Natural killer cell (primary cell): ENCODE measurements around the gene INTS13. TPM values are rescaled to one million over a fixed set of nuclear protein-coding genes. Genes with fewer than 3 reads are reported as not detected.

Source experiments
- ATAC-seq, 3 donors: fragments of 150-1000 bp in 2 of 3; fragments of 200-7000 bp in 1 of 3; cut with Tn5 transposase; 1 replicate in 1 of 3; 2 replicates in 2 of 3; pipeline ENCODE4 v1.10.0; 2021; ENCODE audit warnings: mild to moderate bottlenecking in 2 of 3, moderate library complexity in 2 of 3
- DNase-seq, 2 donors: peaks; one replicate each; pipeline versions ENCODE4 v3.0.0 to v3.0.0-alpha.2; 2013 to 2021; ENCODE audit warnings: mixed read lengths in 1 of 2
- H3K27ac ChIP-seq: one replicate; pipeline ENCODE4 v1.5.1; 2013; ENCODE audit warnings: mild to moderate bottlenecking, low read length
- H3K27me3 ChIP-seq: one replicate; pipeline ENCODE4 v1.6.1; 2013; ENCODE audit warnings: low read length; ENCODE audit not compliant: control insufficient read depth, insufficient read depth
- H3K36me3 ChIP-seq: one replicate; pipeline ENCODE4 v1.6.1; 2013; ENCODE audit warnings: low read length; ENCODE audit not compliant: control insufficient read depth, insufficient read depth
- H3K4me1 ChIP-seq: one replicate; pipeline ENCODE4 v1.6.1; 2013; ENCODE audit warnings: low read length; ENCODE audit not compliant: control insufficient read depth, insufficient read depth
- H3K4me3 ChIP-seq: one replicate; pipeline ENCODE4 v1.5.1; 2013; ENCODE audit warnings: low read length
- H3K9me3 ChIP-seq: one replicate; pipeline ENCODE4 v1.6.1; 2013; ENCODE audit warnings: low read length; ENCODE audit not compliant: control insufficient read depth, insufficient read depth
- H3K27ac Mint-ChIP-seq, 2 donors: one replicate each; pipeline ENCODE4 v1.8.0; 2022; ENCODE audit warnings: mild to moderate bottlenecking in 2 of 2, mixed read lengths in 2 of 2, moderate library complexity in 1 of 2
- H3K27me3 Mint-ChIP-seq, 2 donors: one replicate each; pipeline ENCODE4 v1.8.0; 2022; ENCODE audit warnings: low read depth in 2 of 2, mixed read lengths in 2 of 2
- H3K36me3 Mint-ChIP-seq: one replicate; pipeline ENCODE4 v1.8.0; 2022; ENCODE audit warnings: mixed read lengths
- H3K4me1 Mint-ChIP-seq, 2 donors: one replicate each; pipeline ENCODE4 v1.8.0; 2022; ENCODE audit warnings: mixed read lengths in 2 of 2
- H3K4me3 Mint-ChIP-seq: one replicate; pipeline ENCODE4 v1.8.0; 2022; ENCODE audit warnings: mild to moderate bottlenecking, moderate library complexity, mixed read lengths
- H3K9me3 Mint-ChIP-seq, 2 donors: one replicate each; pipeline ENCODE4 v1.8.0; 2022; ENCODE audit warnings: mixed read lengths in 2 of 2
- CTCF ChIP-seq: fragments of 200-600 bp; IDR thresholded peaks from one replicate; pipeline ENCODE4 v1.8.0; 2022; ENCODE audit warnings: antibody characterized with exemption
- WGBS: methylation state at CpG from one replicate; pipeline ENCODE4 v1.1.7; 2013; ENCODE audit warnings: missing lambda C conversion rate; ENCODE audit not compliant: insufficient coverage; 5-methylcytosine and 5-hydroxymethylcytosine counted together
- intact Hi-C: fragments of 100-400 bp; cut with micrococcal nuclease; formaldehyde crosslinking; loops from one replicate; pipeline ENCODE4 v1.14.2; 2022
- total RNA-seq, 4 donors: library from RNA; stranded (reverse); fragments of 120-200 nt in 1 of 4; gene quantifications; one replicate each; pipeline versions ENCODE4 v1.2.3 to v1.2.4, GENCODE V29; 2013 to 2022

The INTS13 gene
- total RNA-seq, 3 donors from 2014 or later (not counting 1 experiment from before 2014, with no cell fraction given) = 17.5 to 20.8 (median 19.8) TPM

GRCh38 chr12:26891704-26892103, 46.1 kb downstream of the INTS13 start:
- Histone ChIP-seq H3K9me3 (no peaks in the 10 kb centered on the region), H3K4me1 (no peaks in the 10 kb centered on the region), H3K27ac (no peak overlapping the region), H3K36me3 (no peaks in the 10 kb centered on the region), H3K27me3 (no peaks in the 10 kb centered on the region), H3K4me3 (no peak overlapping the region)
- 89% methylated on average over 1 of the region's 1 CpG for WGBS
- TF ChIP-seq CTCF = no peak
- ATAC-seq (no peak), DNase-seq (no peak)
- H3K4me3 Mint-ChIP-seq = no peak overlapping the region
- H3K27me3 Mint-ChIP-seq = no peaks in the 10 kb centered on the region
- no peaks in the 10 kb centered on the region for H3K36me3 Mint-ChIP-seq
- intact Hi-C loops = no loop called here
- H3K4me1 Mint-ChIP-seq = no peaks in the 10 kb centered on the region
- H3K27ac Mint-ChIP-seq = no peak overlapping the region
- H3K9me3 Mint-ChIP-seq = no peaks in the 10 kb centered on the region

- Histone ChIP-seq H3K9me3 (no peaks in the 10 kb centered on the region), H3K27ac (no peak overlapping the region), H3K4me1 (no peaks in the 10 kb centered on the region), H3K27me3 (no peaks in the 10 kb centered on the region), H3K4me3 (no peak overlapping the region), H3K36me3 (no peaks in the 10 kb centered on the region)
- Mint-ChIP-seq H3K4me3 (no peak overlapping the region), H3K27me3 (peaks cover 0 to 5% of the 10 kb centered on the region in 2 donors), H3K27ac (no peak overlapping the region), H3K9me3 (no peaks in the 10 kb centered on the region), H3K36me3 (no peaks in the 10 kb centered on the region), H3K4me1 (no peaks in the 10 kb centered on the region)
- no peak for ATAC-seq
- TF ChIP-seq CTCF = no peak
- WGBS = 98% methylated on average over 5 of the region's 5 CpGs
- intact Hi-C loops = no loop called here
- no peak for DNase-seq
Measured at GRCh38 chr12:26890784-26891183, 47.0 kb downstream of the INTS13 start.

DNA sequence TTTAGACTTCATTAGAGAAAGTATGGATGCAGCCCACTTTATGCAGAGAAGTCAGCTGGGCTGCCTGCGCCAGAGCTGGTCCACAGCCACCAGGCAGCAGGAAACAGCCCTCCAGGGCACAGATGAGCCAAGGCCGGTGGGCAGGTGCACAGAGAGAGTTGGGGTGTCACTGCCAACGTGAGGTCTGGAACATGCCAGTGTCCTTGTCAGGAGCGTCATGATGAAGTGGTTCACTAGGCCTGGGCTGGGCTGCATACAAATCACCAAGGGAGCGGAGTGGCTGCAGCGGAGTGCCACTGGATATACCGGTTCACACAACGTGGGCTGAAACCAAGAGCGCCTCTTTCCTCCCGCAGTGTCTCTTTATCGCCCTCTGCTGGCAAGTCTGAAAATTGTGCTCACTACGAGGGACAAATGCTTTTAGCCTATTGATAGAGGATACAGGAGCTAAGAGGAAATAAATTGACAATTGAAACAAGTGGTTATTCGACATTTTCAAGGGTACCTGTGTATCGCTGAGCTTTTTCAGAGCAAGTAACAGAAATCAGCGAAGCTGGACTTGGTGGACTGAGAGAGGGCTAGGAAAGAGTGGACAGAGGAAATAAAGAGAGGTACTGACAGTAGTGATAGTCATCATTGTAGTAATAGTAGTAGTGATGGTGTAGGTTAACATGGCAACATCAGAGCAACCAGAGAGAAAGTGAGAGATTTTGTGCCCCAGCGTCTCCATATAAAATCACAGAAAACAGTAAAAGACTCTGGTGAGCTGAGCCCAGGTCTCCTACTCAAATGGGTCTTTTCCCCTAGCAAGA, 52.8 kb downstream of the INTS13 start:
- Histone ChIP-seq H3K4me3 (no peak overlapping the region), H3K4me1 (peaks cover 7% of the 10 kb centered on the region), H3K9me3 (no peaks in the 10 kb centered on the region), H3K27ac (no peak overlapping the region), H3K27me3 (no peaks in the 10 kb centered on the region), H3K36me3 (no peaks in the 10 kb centered on the region)
- intact Hi-C loops = loop anchor here (1.0 to 10.0 kb wide), 3 partner anchors 32 to 790 kb away; partner anchors contain the start of gene ITPR2
- WGBS = 6% methylated on average over 15 of the region's 16 CpGs
- peak; percentile 96 for TF ChIP-seq CTCF
- Mint-ChIP-seq H3K36me3 (no peaks in the 10 kb centered on the region), H3K27ac (peak overlapping the region in 1 of 2 donors; percentile 9), H3K4me1 (peaks cover 12 to 15% of the 10 kb centered on the region in 2 donors), H3K9me3 (no peaks in the 10 kb centered on the region), H3K4me3 (peak overlapping the region; percentile 68), H3K27me3 (peaks cover 11 to 28% of the 10 kb centered on the region in 2 donors)
- ATAC-seq (peak; percentile 97 to 100 (median 99)), DNase-seq (peak; percentile 69 to 92)
